Measurements from ENCODE around the gene DCDC1.

DNA sequence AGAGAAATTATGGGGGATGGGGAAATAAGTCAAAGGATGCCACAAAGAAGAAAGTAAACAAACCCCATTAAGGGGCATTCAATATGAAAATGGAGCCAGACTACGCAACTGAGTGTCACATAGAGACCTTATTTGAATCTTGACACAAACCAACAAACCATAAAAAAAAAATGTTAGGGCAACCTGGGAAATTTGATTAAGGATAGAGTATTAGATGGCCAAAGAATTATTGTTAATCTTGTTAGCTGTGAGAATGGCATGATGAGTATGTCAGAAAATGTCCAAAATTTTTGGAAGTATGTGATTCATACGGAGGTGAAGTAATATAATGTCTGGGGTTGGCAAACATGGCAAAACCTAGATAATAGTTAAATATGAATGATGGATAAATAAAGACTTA is 461.3 kb downstream of the DCDC1 start:
- TF ChIP-seq, protein P1, sequence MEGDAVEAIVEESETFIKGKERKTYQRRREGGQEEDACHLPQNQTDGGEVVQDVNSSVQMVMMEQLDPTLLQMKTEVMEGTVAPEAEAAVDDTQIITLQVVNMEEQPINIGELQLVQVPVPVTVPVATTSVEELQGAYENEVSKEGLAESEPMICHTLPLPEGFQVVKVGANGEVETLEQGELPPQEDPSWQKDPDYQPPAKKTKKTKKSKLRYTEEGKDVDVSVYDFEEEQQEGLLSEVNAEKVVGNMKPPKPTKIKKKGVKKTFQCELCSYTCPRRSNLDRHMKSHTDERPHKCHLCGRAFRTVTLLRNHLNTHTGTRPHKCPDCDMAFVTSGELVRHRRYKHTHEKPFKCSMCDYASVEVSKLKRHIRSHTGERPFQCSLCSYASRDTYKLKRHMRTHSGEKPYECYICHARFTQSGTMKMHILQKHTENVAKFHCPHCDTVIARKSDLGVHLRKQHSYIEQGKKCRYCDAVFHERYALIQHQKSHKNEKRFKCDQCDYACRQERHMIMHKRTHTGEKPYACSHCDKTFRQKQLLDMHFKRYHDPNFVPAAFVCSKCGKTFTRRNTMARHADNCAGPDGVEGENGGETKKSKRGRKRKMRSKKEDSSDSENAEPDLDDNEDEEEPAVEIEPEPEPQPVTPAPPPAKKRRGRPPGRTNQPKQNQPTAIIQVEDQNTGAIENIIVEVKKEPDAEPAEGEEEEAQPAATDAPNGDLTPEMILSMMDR (conservative IDR thresholded peaks at IDR 0.05 in 1 of 2, IDR thresholded peaks at IDR 0.05 in 1 of 2; ENCODE audit: low read depth in 1 of 2, low read length in 2 of 2) = no peak
- no peak for TF ChIP-seq EZH2 (IDR thresholded peaks at IDR 0.05; ENCODE audit: low read length, missing control alignments)
